B cell (primary cell): Measurements from ENCODE around the gene TEX12. TPM values are rescaled to one million over a fixed set of nuclear protein-coding genes. Genes with fewer than 3 reads are reported as not detected.

ENCODE experiments used
- ATAC-seq: fragments of 200-7000 bp; cut with Tn5 transposase; one replicate; pipeline ENCODE4 v1.10.0; 2021; ENCODE audit warnings: low read depth, mild to moderate bottlenecking, moderate number of reproducible peaks, moderate library complexity
- CTCF ChIA-PET: fragments of 350-600 bp; sonication (Branson Sonifier 250); formaldehyde crosslinking; loops from one replicate; lab custom pipeline; 2021; ENCODE audit warnings: antibody characterized with exemption, inconsistent platforms; lab: Charles Lee
- POLR2A ChIA-PET: fragments of 350-600 bp; sonication (Branson Sonifier 250); formaldehyde crosslinking; loops from one replicate; lab custom pipeline; 2021; ENCODE audit warnings: antibody characterized with exemption; lab: Charles Lee
- DNase-seq: peaks from one replicate; pipeline ENCODE4 v3.0.0; 2013
- H2AFZ ChIP-seq: 2 replicates; pipeline ENCODE4 v1.6.1; 2012; ENCODE audit warnings: mild to moderate bottlenecking, low read depth, low read length; ENCODE audit not compliant: insufficient read depth, poor library complexity, severe bottlenecking
- H3K27ac ChIP-seq, 2 donors: 1 replicate in 1 of 2; 2 replicates in 1 of 2; pipeline ENCODE4 v1.5.1; 2012 to 2013; ENCODE audit warnings: low read length in 2 of 2, mild to moderate bottlenecking in 2 of 2, moderate library complexity in 1 of 2
- H3K27me3 ChIP-seq, 4 experiments: fragments of 200-600 bp in 1 of 4; sonication (generic) in 1 of 4; replicated peaks in 1 of 4; 1 replicate in 2 of 4; 2 replicates in 2 of 4; pipeline versions ENCODE4 v1.6.1 to v1.7.0; 2013 to 2016; ENCODE audit warnings: low read length in 3 of 4, mild to moderate bottlenecking in 2 of 4, mixed read lengths in 1 of 4, moderate library complexity in 1 of 4; ENCODE audit not compliant: insufficient read depth in 4 of 4, control insufficient read depth in 3 of 4; ENCODE audit errors: control extremely low read depth in 1 of 4
- H3K36me3 ChIP-seq, 2 experiments: replicated peaks in 1 of 2; 1 replicate in 1 of 2; 2 replicates in 1 of 2; pipeline versions ENCODE4 v1.6.1 to v1.7.1; 2013; ENCODE audit warnings: low read length in 1 of 2; ENCODE audit not compliant: insufficient read depth in 2 of 2, control insufficient read depth in 1 of 2; ENCODE audit errors: control extremely low read depth in 1 of 2, extremely low read depth in 1 of 2
- H3K4me1 ChIP-seq, 2 donors: fragments of 200-600 bp in 1 of 2; sonication (generic) in 1 of 2; 1 replicate in 1 of 2; 2 replicates in 1 of 2; pipeline versions ENCODE4 v1.5.1 to v1.6.1; 2013 to 2017; ENCODE audit warnings: low read length in 2 of 2; ENCODE audit not compliant: control insufficient read depth in 2 of 2, insufficient read depth in 2 of 2
- H3K4me2 ChIP-seq: replicated peaks from 2 replicates; pipeline ENCODE3; 2012; ENCODE audit warnings: mild to moderate bottlenecking, low read depth, low read length; ENCODE audit not compliant: poor library complexity, severe bottlenecking
- H3K4me3 ChIP-seq, 5 experiments: fragments of 200-600 bp in 1 of 5; sonication (generic) in 1 of 5; 1 replicate in 3 of 5; 2 replicates in 2 of 5; pipeline versions ENCODE4 v1.5.1 to v1.7.0; 2011 to 2016; ENCODE audit warnings: low read length in 4 of 5, mild to moderate bottlenecking in 4 of 5, low read depth in 2 of 5, control low read depth in 1 of 5, moderate library complexity in 1 of 5; ENCODE audit not compliant: insufficient read depth in 1 of 5; ENCODE audit errors: control extremely low read depth in 1 of 5, extremely low read depth in 1 of 5
- H3K79me2 ChIP-seq: fragments of 200-600 bp; sonication (generic); one replicate; pipeline ENCODE4 v1.6.0; 2016; ENCODE audit warnings: low read length; ENCODE audit not compliant: control insufficient read depth, insufficient read depth
- H3K9ac ChIP-seq: fragments of 200-600 bp; sonication (generic); 2 replicates; pipeline ENCODE4 v1.6.1; 2017; ENCODE audit warnings: mild to moderate bottlenecking, low read length, moderate library complexity
- H3K9me3 ChIP-seq, 3 donors: one replicate each; pipeline versions ENCODE4 v1.6.1 to v1.7.1; 2013; ENCODE audit warnings: low read length in 2 of 3; ENCODE audit not compliant: control insufficient read depth in 2 of 3, insufficient read depth in 1 of 3; ENCODE audit errors: control extremely low read depth in 1 of 3
- H4K20me1 ChIP-seq: 2 replicates; pipeline ENCODE4 v1.6.0; 2012; ENCODE audit warnings: mild to moderate bottlenecking, low read length; ENCODE audit not compliant: insufficient read depth, control insufficient read depth, poor library complexity, severe bottlenecking
- H3K27ac Mint-ChIP-seq: one replicate; pipeline ENCODE4 v1.8.0; 2021; ENCODE audit warnings: mixed read lengths
- H3K27me3 Mint-ChIP-seq: one replicate; pipeline ENCODE4 v1.8.0; 2021; ENCODE audit warnings: mixed read lengths
- H3K4me1 Mint-ChIP-seq: one replicate; pipeline ENCODE4 v1.8.0; 2021; ENCODE audit warnings: mixed read lengths
- H3K4me3 Mint-ChIP-seq: one replicate; pipeline ENCODE4 v1.8.0; 2021; ENCODE audit warnings: mixed read lengths
- H3K9me3 Mint-ChIP-seq: one replicate; pipeline ENCODE4 v1.8.0; 2022; ENCODE audit warnings: mixed read lengths; ENCODE audit not compliant: insufficient read depth
- EZH2 ChIP-seq: IDR thresholded peaks from 2 replicates; pipeline ENCODE4 v1.6.1; 2012; ENCODE audit warnings: borderline replicate concordance, low read depth, mild to moderate bottlenecking, moderate library complexity, low read length; ENCODE audit not compliant: insufficient read depth, poor library complexity, severe bottlenecking
- WGBS: methylation state at CpG from one replicate; pipeline ENCODE4 v1.1.5; 2013; ENCODE audit warnings: missing lambda C conversion rate; ENCODE audit not compliant: insufficient coverage; 5-methylcytosine and 5-hydroxymethylcytosine counted together
- intact Hi-C: fragments of 100-400 bp; cut with micrococcal nuclease; formaldehyde crosslinking; loops from one replicate; pipeline ENCODE4 v1.10.0; 2022
- polyA plus RNA-seq: library from polyadenylated mRNA; depleted of rRNA; stranded (reverse); fragments of >200 nt; gene quantifications from 2 replicates; pipeline ENCODE4 v1.2.3, GENCODE V29; 2012
- total RNA-seq, 2 donors: library from RNA; stranded (reverse); fragments of 120-200 nt in 1 of 2; gene quantifications; 1 replicate in 1 of 2; 2 replicates in 1 of 2; pipeline versions ENCODE4 v1.2.3 to v1.2.4, GENCODE V29; 2013 to 2022
- TF ChIP-seq, protein P1 (sequence below): fragments of 200-600 bp; IDR thresholded peaks from one replicate; pipeline ENCODE4 v1.8.0; 2022; ENCODE audit warnings: antibody characterized with exemption, mild to moderate bottlenecking

Gene TEX12
- total and polyA plus RNA-seq, 2 donors (not counting 1 experiment from before 2014, with no cell fraction given), result 0.10 to 0.47 TPM

- no peaks in the 10 kb centered on the region for H3K36me3 ChIP-seq
- no peaks in the 10 kb centered on the region for H4K20me1 ChIP-seq
- H3K9me3 ChIP-seq, result no peaks in the 10 kb centered on the region
- peaks cover 0 to 5% of the 10 kb centered on the region in 2 donors for H3K4me1 ChIP-seq
- H3K27me3 Mint-ChIP-seq, result no peaks in the 10 kb centered on the region
- peaks cover 6% of the 10 kb centered on the region for H3K4me1 Mint-ChIP-seq
- ATAC-seq (no peak), DNase-seq (no peak)
- no peak overlapping the region for H3K4me3 Mint-ChIP-seq
- H3K79me2 ChIP-seq, result no peaks in the 10 kb centered on the region
- no CpG with 5 or more reads among the region's 5 CpGs for WGBS
- H3K9me3 Mint-ChIP-seq, result no peaks in the 10 kb centered on the region
- H3K27ac Mint-ChIP-seq, result no peak overlapping the region
- no peak overlapping the region for H3K4me3 ChIP-seq
- H3K4me2 ChIP-seq, result no peak overlapping the region
- ChIA-PET CTCF (interaction anchor here (0.6 to 1.9 kb wide), 3 partner anchors 9 to 1022 kb away, joined by 3 to 11 read pairs (median 6); no protein-coding TSS in a partner anchor), POLR2A (no interaction called here)
- TF ChIP-seq, protein P1, sequence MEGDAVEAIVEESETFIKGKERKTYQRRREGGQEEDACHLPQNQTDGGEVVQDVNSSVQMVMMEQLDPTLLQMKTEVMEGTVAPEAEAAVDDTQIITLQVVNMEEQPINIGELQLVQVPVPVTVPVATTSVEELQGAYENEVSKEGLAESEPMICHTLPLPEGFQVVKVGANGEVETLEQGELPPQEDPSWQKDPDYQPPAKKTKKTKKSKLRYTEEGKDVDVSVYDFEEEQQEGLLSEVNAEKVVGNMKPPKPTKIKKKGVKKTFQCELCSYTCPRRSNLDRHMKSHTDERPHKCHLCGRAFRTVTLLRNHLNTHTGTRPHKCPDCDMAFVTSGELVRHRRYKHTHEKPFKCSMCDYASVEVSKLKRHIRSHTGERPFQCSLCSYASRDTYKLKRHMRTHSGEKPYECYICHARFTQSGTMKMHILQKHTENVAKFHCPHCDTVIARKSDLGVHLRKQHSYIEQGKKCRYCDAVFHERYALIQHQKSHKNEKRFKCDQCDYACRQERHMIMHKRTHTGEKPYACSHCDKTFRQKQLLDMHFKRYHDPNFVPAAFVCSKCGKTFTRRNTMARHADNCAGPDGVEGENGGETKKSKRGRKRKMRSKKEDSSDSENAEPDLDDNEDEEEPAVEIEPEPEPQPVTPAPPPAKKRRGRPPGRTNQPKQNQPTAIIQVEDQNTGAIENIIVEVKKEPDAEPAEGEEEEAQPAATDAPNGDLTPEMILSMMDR, result no peak
- no peak for TF ChIP-seq EZH2
- H3K9ac ChIP-seq, result no peak overlapping the region
- H3K27me3 ChIP-seq, result no peaks in the 10 kb centered on the region
- intact Hi-C loops, result no loop called here
- no peak overlapping the region for H2AFZ ChIP-seq
- H3K27ac ChIP-seq, result no peak overlapping the region
Measured at GRCh38 chr11:112121981-112122615, 45.1 kb upstream of the TEX12 start.

GRCh38 chr11:112123129-112123528 is 44.0 kb upstream of the TEX12 start:
- no CpG with 5 or more reads among the region's 4 CpGs for WGBS
- CTCF ChIA-PET, result interaction anchor here (1.9 kb wide), 1 partner anchor 10 kb away, joined by 11 read pairs; no protein-coding TSS in a partner anchor
- no peak overlapping the region for H3K27ac Mint-ChIP-seq

More at GRCh38 chr11:112123129-112123528, 44.0 kb upstream of the TEX12 start:
- intact Hi-C loops, result no loop called here
- Mint-ChIP-seq H3K9me3 (no peaks in the 10 kb centered on the region), H3K27me3 (no peaks in the 10 kb centered on the region), H3K4me3 (no peak overlapping the region), H3K4me1 (peaks cover 6% of the 10 kb centered on the region)
- no peaks in the 10 kb centered on the region for H3K79me2 ChIP-seq
- no peaks in the 10 kb centered on the region for H3K27me3 ChIP-seq
- no peak overlapping the region for H3K9ac ChIP-seq
- ATAC-seq (no peak), DNase-seq (no peak)
- H3K4me3 ChIP-seq, result no peak overlapping the region
- H3K9me3 ChIP-seq, result no peaks in the 10 kb centered on the region
- TF ChIP-seq EZH2, result no peak
- TF ChIP-seq, protein P1, result no peak
- H3K27ac ChIP-seq, result no peak overlapping the region
- no peaks in the 10 kb centered on the region for H4K20me1 ChIP-seq
- H3K36me3 ChIP-seq, result no peaks in the 10 kb centered on the region
- H3K4me2 ChIP-seq, result no peak overlapping the region
- H2AFZ ChIP-seq, result no peak overlapping the region
- H3K4me1 ChIP-seq, result peaks cover 0 to 5% of the 10 kb centered on the region in 2 donors
- POLR2A ChIA-PET, result no interaction called here
